Osteocyte (in vitro differentiated cells): ENCODE results near the gene GSG1L. TPM values are rescaled to one million over a fixed set of nuclear protein-coding genes. Genes with fewer than 3 reads are reported as not detected.

Experiments used
- DNase-seq: peaks from one replicate; pipeline ENCODE4 v3.0.0; 2021; ENCODE audit warnings: mixed read lengths; ENCODE audit not compliant: unreplicated experiment; ENCODE audit errors: extremely low spot score
- H3K27ac Mint-ChIP-seq: one replicate; pipeline ENCODE4 v1.8.0; 2021; ENCODE audit warnings: mild to moderate bottlenecking, mixed read lengths; ENCODE audit not compliant: unreplicated experiment
- H3K27me3 Mint-ChIP-seq: one replicate; pipeline ENCODE4 v1.8.0; 2021; ENCODE audit warnings: mixed read lengths; ENCODE audit not compliant: unreplicated experiment
- H3K36me3 Mint-ChIP-seq: one replicate; pipeline ENCODE4 v1.8.0; 2021; ENCODE audit warnings: mixed read lengths; ENCODE audit not compliant: unreplicated experiment
- H3K4me1 Mint-ChIP-seq: one replicate; pipeline ENCODE4 v1.8.0; 2021; ENCODE audit warnings: mixed read lengths; ENCODE audit not compliant: unreplicated experiment
- H3K4me3 Mint-ChIP-seq: one replicate; pipeline ENCODE4 v1.8.0; 2021; ENCODE audit warnings: mild to moderate bottlenecking, moderate library complexity, mixed read lengths; ENCODE audit not compliant: unreplicated experiment
- H3K9me3 Mint-ChIP-seq: one replicate; pipeline ENCODE4 v1.8.0; 2021; ENCODE audit warnings: mixed read lengths; ENCODE audit not compliant: unreplicated experiment
- CTCF ChIP-seq: fragments of 200-600 bp; sonication (generic); IDR thresholded peaks from 2 replicates; pipeline ENCODE4 v1.5.0; 2021; ENCODE audit warnings: antibody characterized with exemption, mild to moderate bottlenecking, moderate library complexity
- total RNA-seq: library from RNA; stranded (reverse); gene quantifications from 2 replicates; pipeline ENCODE4 v1.2.1, GENCODE V29; 2021

The GSG1L gene
- total RNA-seq, 1 donor from 2014 or later = not detected

- Mint-ChIP-seq H3K9me3 (no peaks in the 10 kb centered on the region), H3K4me1 (peaks cover 4% of the 10 kb centered on the region), H3K4me3 (no peak overlapping the region), H3K27me3 (no peaks in the 10 kb centered on the region), H3K27ac (no peak overlapping the region), H3K36me3 (peaks cover 8% of the 10 kb centered on the region)
- no peak for DNase-seq
- TF ChIP-seq CTCF = no peak
Measured at GRCh38 chr16:27775254-27775653, 288.3 kb downstream of the GSG1L start.

- Mint-ChIP-seq H3K4me3 (no peak overlapping the region), H3K27ac (no peak overlapping the region), H3K36me3 (peaks cover 8% of the 10 kb centered on the region), H3K9me3 (no peaks in the 10 kb centered on the region), H3K27me3 (no peaks in the 10 kb centered on the region), H3K4me1 (peaks cover 9% of the 10 kb centered on the region)
- no peak for TF ChIP-seq CTCF
- no peak for DNase-seq
Measured at GRCh38 chr16:27774779-27775178, 288.7 kb downstream of the GSG1L start.

GRCh38 chr16:27773344-27773743, 290.2 kb downstream of the GSG1L start:
- Mint-ChIP-seq H3K9me3 (no peaks in the 10 kb centered on the region), H3K27ac (no peak overlapping the region), H3K4me3 (no peak overlapping the region), H3K4me1 (peaks cover 15% of the 10 kb centered on the region), H3K27me3 (no peaks in the 10 kb centered on the region), H3K36me3 (peaks cover 11% of the 10 kb centered on the region)
- DNase-seq = no peak
- no peak for TF ChIP-seq CTCF

GRCh38 chr16:27772093-27772825, 291.3 kb downstream of the GSG1L start:
- H3K4me1 Mint-ChIP-seq = peaks cover 15% of the 10 kb centered on the region
- H3K4me3 Mint-ChIP-seq = no peak overlapping the region
- DNase-seq = no peak
- H3K27me3 Mint-ChIP-seq = no peaks in the 10 kb centered on the region
- TF ChIP-seq CTCF = no peak
- H3K9me3 Mint-ChIP-seq = no peaks in the 10 kb centered on the region
- H3K27ac Mint-ChIP-seq = no peak overlapping the region
- H3K36me3 Mint-ChIP-seq = peaks cover 13% of the 10 kb centered on the region

GRCh38 chr16:27771201-27771910, 292.2 kb downstream of the GSG1L start:
- Mint-ChIP-seq H3K36me3 (peaks cover 13% of the 10 kb centered on the region), H3K9me3 (no peaks in the 10 kb centered on the region), H3K27ac (no peak overlapping the region), H3K4me1 (peaks cover 15% of the 10 kb centered on the region), H3K27me3 (no peaks in the 10 kb centered on the region), H3K4me3 (no peak overlapping the region)
- no peak for DNase-seq
- TF ChIP-seq CTCF = no peak
